ENCODE results near the gene SRPK2.
A peak's percentile ranks its signal among the peaks of the same experiment; 100 is the strongest.
"Not testable (repeated sequence)": the region's sequence is repeated elsewhere in the genome, so short reads cannot be mapped to it uniquely, and the experiment has no call there.

Gene SRPK2

GRCh38 chr7:105304040-105304895 lies 84.5 kb downstream of the SRPK2 start:
- peak in 18 of 56 donors; percentile 2 to 85 (median 24) for DNase-seq

DNA sequence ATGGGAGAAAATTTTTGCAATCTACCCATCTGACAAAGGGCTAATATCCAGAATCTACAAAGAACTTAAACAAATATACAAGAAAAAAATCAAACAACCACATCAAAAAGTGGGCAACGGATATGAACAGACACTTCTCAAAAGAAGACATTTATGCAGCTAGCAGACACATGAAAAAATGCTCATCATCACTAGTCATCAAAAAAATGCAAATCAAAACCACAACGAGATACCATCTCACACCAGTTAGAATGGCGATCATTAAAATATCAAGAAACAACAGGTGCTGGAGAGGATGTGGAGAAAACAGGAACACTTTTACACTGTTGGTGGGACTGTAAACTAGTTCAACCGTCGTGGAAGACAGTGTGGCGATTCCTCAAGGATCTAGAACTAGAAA lies 88.1 kb downstream of the SRPK2 start:
- DNase-seq, result not testable (repeated sequence)

- DNase-seq, result no peak
Observed at GRCh38 chr7:105298439-105298894, 90.3 kb downstream of the SRPK2 start.

- DNase-seq, result no peak
Observed at GRCh38 chr7:105297985-105298384, 90.7 kb downstream of the SRPK2 start.

- DNase-seq, result no peak
Observed at GRCh38 chr7:105297309-105297708, 91.4 kb downstream of the SRPK2 start.

DNA sequence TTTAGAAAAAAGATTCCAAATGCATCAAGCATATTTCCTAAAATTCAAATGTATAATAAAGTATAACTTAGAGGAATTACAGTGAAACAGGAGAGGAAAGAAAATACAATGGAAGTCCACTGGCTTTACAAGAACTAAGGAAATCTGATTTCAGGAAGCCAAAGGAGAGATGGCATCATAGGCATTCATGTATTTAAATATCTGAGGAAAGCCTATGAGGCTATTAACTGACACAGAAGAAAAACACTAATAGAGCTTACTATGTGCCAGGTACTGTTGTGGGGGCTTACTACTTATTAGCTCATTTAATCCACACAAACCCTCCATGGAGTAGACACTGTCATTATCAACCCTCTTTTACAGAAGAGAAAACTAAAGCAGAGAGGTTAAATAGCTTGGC lies 92.2 kb downstream of the SRPK2 start:
- DNase-seq, result no peak

DNA sequence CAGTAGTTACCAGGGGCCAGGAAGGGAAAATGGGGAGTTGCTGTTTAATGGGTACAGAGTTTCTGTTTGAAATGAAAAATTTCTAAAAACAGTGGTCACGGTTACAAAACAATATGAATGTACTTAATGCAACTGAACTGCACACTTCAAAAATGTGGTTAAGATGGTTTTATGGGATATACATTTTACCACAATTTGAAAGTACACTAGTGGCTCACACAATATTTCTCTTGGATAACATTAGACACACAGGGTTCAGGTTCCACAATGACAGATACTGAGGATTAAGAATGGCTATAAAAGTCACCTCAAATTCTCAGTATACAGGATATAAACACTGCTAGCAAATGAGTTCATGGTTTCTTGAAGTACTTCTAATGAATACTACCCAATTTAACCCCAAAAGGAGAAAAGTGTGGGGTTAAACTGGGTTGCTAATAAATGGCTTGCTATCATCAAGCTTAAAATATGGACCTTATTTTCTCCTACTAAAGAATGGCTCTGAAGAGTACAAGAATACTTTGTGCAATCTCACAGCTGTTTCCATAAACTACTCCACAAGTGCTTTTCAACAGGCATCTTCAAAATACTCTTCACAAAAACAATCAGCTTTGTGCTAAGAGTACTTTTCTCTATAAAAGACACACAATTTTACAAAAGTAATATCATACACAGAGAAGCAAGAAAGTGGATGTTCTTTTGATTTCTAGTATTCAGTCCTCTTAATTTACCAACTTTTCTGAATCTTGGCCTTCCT lies 92.9 kb downstream of the SRPK2 start:
- DNase-seq, result no peak

DNA sequence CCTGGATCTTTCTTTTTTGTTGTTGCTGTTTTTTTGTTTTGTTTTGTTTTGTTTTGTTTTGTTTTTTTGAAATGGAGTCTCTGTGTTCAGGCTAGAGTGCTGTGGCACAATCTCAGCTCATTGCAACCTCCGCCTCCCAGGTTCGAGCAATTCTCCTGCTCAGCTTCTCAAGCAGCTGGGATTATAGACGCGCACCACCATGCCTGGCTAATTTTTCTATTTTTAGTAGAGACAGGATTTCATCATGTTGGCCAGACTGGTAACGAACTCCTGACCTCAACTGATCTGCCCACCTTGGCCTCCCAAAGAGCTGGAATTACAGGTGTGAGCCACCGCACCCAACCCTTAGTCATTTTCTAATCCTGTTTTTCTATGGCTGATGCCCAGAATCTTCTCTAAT lies 94.2 kb downstream of the SRPK2 start:
- not testable (repeated sequence) for DNase-seq

- no peak for DNase-seq
Observed at GRCh38 chr7:105289704-105290103, 99.0 kb downstream of the SRPK2 start.

DNA sequence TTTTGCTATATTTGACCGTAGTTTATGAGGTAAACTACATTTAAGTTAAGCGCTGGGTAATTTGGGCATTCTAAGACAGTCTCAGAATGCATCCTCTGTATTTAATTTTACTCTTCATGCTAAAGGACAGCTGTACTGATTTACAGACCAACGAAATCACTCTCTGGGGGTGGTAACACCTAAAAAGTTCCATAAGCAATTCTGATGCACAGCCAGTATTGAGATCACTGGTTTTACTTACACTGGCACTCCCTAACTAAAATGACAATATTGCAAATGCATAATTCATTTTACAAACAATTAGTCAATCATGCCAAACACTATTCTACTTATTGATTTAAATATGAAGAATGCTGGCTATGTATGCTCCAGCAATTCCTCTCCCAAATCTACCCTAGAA lies 102.3 kb downstream of the SRPK2 start:
- no peak for DNase-seq

- peak in 14 of 56 donors; percentile 1 to 41 (median 24) for DNase-seq
Observed at GRCh38 chr7:105285118-105285874, 103.4 kb downstream of the SRPK2 start.

- DNase-seq, result no peak
Observed at GRCh38 chr7:105284014-105284413, 104.7 kb downstream of the SRPK2 start.

DNA sequence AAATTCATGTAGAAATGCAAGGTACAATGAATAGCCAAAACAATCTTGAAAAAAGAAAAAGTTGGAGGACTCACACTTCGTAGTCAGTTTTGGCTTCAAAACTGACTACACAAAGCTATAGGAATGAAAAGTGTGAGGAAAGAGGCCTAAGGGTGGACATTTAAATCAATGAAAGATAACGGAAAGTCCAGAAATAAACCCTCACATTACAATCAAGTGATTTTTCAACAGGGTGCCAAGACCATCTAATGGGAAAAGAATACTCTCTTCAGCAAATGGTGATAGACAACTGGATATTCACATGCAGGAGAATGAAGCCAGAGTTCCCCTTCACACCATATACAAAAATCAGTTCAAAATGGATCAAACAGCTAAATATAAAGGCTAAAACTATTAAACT lies 106.8 kb downstream of the SRPK2 start:
- no peak for DNase-seq

GRCh38 chr7:105279688-105280007 lies 109.1 kb downstream of the SRPK2 start:
- no peak for DNase-seq

GRCh38 chr7:105278973-105279687 lies 109.6 kb downstream of the SRPK2 start:
- DNase-seq, result peak in 5 of 56 donors; percentile 8 to 31 (median 15)

DNA sequence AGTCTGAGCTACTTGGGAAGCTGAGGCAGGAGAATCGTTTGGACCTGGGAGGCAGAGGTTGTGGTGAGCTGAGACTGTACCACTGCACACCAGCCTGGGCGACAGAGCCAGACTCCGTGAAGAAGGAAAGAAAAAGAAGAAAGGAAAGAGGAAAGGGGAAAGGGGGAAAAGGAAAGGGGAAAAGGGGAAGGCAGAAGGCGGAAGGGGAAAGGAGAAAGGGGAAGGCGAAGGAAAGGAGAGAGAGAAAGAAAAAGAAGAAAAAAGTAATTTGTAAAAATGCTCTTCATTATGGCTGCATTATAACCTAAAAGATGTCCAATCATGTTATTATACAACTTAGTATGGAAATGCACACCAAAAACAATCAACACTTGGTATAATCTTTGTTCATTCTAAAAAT lies 110.2 kb downstream of the SRPK2 start:
- no peak for DNase-seq

GRCh38 chr7:105277341-105277740 lies 111.4 kb downstream of the SRPK2 start:
- DNase-seq, result no peak

DNA sequence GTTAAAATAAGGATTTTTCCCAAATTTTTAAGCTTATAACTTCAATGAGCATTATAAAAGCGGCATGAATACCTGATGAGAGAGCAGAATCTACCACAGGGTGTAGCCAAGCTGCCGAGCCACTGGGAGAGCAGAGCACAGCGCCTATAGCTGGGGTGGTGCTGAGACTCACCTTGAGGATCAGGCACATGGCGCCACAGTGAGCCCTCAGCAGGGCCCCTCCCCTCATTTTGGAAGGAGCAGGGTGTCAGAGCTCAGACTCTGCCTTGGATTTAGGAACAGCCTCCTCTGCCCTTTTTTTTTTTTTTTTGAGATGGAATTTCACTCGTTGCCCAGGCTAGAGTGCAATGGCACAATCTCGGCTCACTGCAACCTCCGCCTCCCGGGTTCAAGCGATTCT lies 118.6 kb downstream of the SRPK2 start:
- peak in 1 of 56 donors; percentile 4 for DNase-seq

DNA sequence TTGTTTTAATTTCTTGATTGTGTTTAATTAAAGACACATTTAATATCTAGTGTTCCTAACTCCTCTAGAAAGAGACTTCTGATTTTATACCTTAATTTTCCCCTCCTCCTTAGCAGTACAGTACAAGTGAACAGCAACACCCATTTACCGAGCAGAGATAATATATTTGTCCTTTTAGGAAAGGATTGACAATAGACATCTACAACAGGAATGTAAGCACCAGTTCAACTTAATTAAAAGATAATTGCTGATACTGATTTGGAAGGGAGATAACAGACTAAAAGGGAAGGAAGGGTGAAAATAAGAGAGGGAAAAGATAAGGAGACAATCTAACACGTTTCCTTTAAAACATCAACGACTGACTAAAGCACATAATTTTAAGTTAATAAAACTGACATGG lies 119.3 kb downstream of the SRPK2 start:
- no peak for DNase-seq

DNA sequence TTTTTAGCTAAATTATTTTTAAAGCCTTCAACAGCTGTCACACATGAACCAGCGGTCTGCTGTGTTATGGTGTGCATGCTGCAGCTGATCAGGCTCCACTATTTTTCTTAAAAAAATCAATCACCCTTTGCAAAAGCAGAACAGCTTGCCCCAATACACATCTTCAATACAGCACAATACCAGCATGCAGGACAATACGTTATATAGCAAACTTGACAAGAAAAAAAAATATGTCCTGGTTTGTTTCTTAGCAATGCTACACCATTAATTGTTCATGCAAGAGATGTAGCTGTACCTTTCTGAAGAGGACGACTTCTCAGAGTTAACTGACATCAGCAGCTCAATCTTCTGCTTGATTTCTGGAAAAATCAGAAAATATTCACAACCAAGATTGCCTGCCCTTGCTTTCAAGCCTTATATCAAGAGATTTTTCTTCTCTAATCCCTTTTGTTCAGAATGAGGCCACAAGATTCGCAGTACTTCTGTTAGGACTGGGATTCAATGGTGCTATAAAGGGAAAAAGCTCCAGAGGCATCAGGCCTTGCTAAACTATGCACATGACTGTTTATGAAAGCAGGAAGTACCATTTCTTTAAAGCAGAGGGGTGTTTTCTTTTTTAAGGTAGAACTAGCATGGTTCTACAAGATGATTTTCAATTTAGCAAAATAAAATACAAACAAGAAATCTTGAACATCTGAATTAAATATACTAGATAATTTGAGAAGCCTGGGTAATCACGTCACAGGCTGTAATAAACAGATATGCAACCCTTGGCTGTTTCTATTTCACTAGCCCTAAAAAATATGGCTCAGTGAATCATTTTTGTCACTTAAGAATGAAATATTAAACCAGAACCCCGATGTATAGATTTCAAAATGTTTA lies 120.0 kb downstream of the SRPK2 start:
- DNase-seq, result peak in 9 of 56 donors; percentile 6 to 72 (median 21)
